ENCODE data around the gene UGT2B7.

DNA sequence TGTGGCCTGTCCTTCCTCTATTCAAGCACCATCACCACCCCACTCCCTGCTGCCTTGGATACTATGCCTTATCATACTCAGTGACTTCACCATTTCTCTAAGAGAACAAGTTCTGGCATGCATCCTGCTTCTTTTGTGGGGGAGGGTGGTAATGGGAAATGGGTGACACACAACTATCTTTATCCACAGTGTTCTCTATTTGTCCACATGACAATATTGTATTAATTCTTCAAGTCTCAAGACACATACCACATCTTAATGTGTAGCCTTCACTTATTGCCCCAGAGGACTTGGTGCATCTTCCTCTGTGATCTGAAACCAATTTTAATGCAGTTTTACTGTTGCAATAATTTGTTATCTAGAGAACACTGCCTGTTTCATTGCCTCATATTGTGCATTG, 29.3 kb upstream of the UGT2B7 start:
- TF ChIP-seq POLR2A (IDR thresholded peaks at IDR 0.05), result no peak
- TF ChIP-seq, protein P1, sequence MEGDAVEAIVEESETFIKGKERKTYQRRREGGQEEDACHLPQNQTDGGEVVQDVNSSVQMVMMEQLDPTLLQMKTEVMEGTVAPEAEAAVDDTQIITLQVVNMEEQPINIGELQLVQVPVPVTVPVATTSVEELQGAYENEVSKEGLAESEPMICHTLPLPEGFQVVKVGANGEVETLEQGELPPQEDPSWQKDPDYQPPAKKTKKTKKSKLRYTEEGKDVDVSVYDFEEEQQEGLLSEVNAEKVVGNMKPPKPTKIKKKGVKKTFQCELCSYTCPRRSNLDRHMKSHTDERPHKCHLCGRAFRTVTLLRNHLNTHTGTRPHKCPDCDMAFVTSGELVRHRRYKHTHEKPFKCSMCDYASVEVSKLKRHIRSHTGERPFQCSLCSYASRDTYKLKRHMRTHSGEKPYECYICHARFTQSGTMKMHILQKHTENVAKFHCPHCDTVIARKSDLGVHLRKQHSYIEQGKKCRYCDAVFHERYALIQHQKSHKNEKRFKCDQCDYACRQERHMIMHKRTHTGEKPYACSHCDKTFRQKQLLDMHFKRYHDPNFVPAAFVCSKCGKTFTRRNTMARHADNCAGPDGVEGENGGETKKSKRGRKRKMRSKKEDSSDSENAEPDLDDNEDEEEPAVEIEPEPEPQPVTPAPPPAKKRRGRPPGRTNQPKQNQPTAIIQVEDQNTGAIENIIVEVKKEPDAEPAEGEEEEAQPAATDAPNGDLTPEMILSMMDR (IDR thresholded peaks at IDR 0.05), result no peak
